ENCODE data around the gene ERN1.

The ERN1 gene

DNA sequence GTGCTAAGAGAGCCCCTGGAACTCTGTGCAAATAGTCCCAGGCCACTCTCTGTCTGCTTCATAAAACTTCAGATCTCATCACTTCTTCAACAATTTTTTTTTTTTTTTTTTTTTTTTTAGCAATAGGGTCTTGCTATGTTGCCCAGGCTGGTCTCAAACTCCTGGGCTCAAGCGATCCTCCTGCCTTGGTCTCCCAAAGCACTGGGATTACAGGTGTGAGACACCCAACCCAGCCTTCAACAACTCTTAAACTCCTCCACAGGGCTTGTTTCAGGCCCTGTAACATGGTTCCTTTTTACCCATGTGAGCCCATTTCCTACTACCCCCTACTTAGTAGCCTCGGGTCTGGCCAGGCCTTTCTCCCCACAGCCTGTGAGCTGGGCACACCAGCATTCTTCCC is 70.2 kb downstream of the ERN1 start:
- DNase-seq: no peak
- Histone ChIP-seq H4K20me1 (ENCODE audit: insufficient read depth, low read length) (no peaks in the 10 kb centered on the region), H3F3A (ENCODE audit: insufficient read depth, low read length) (peaks cover 85% of the 10 kb centered on the region), H3K9me3 (replicated peaks; ENCODE audit: insufficient read depth, low read length) (no peaks in the 10 kb centered on the region), H2AFZ (ENCODE audit: low read length) (no peak overlapping the region), H3K4me3 (ENCODE audit: low read length) (no peak overlapping the region), H3K27ac (ENCODE audit: low read length) (peak overlapping the region; percentile 75), H3K9me2 (replicated peaks; ENCODE audit: insufficient read depth, low read length) (no peaks in the 10 kb centered on the region), H3K36me3 (replicated peaks; ENCODE audit: insufficient read depth, low read length) (peaks cover 29% of the 10 kb centered on the region), H3K79me2 (ENCODE audit: low read length) (peaks cover 90% of the 10 kb centered on the region), H3K4me1 (ENCODE audit: low read length) (peaks cover 89% of the 10 kb centered on the region), H3K27me3 (replicated peaks; ENCODE audit: insufficient read depth, low read length) (no peaks in the 10 kb centered on the region), H3K4me2 (ENCODE audit: low read depth, low read length) (no peak overlapping the region), H3K9ac (ENCODE audit: low read length) (peak overlapping the region; percentile 19; the same call in 1 of the 2 replicates)
- no peak for TF ChIP-seq EZH2phosphoT487 (IDR thresholded peaks at IDR 0.05; ENCODE audit: low read length)
- TF ChIP-seq EZH2 (optimal IDR thresholded peaks at IDR 0.05; ENCODE audit: low read depth, low read length): no peak
- no peak for TF ChIP-seq CTCF (IDR thresholded peaks at IDR 0.05; ENCODE audit: low read length)

GRCh38 chr17:64058621-64059020 is 71.3 kb downstream of the ERN1 start:
- peaks cover 78% of the 10 kb centered on the region for H3K4me1 ChIP-seq (ENCODE audit: low read length)
- no peak overlapping the region for H2AFZ ChIP-seq (ENCODE audit: low read length)
- H3K79me2 ChIP-seq (ENCODE audit: low read length): peaks cover 90% of the 10 kb centered on the region
- no peak overlapping the region for H3K4me2 ChIP-seq (ENCODE audit: low read depth, low read length)
- no peak for DNase-seq
- H3K9me2 ChIP-seq (replicated peaks; ENCODE audit: insufficient read depth, low read length): no peaks in the 10 kb centered on the region
- no peak overlapping the region for H3K4me3 ChIP-seq (ENCODE audit: low read length)
- no peak overlapping the region for H3K9ac ChIP-seq (ENCODE audit: low read length)
- H3K27ac ChIP-seq (ENCODE audit: low read length): peak overlapping the region; percentile 75; the same call in 1 of the 2 replicates
- no peaks in the 10 kb centered on the region for H4K20me1 ChIP-seq (ENCODE audit: insufficient read depth, low read length)
- peaks cover 79% of the 10 kb centered on the region for H3F3A ChIP-seq (ENCODE audit: insufficient read depth, low read length)
- H3K27me3 ChIP-seq (replicated peaks; ENCODE audit: insufficient read depth, low read length): no peaks in the 10 kb centered on the region
- TF ChIP-seq CTCF (IDR thresholded peaks at IDR 0.05; ENCODE audit: low read length) (no peak), EZH2 (optimal IDR thresholded peaks at IDR 0.05; ENCODE audit: low read depth, low read length) (no peak), EZH2phosphoT487 (IDR thresholded peaks at IDR 0.05; ENCODE audit: low read length) (no peak)
- peaks cover 38% of the 10 kb centered on the region for H3K36me3 ChIP-seq (replicated peaks; ENCODE audit: insufficient read depth, low read length)
- H3K9me3 ChIP-seq (replicated peaks; ENCODE audit: insufficient read depth, low read length): no peaks in the 10 kb centered on the region

GRCh38 chr17:64057701-64058263 is 72.2 kb downstream of the ERN1 start:
- H3F3A ChIP-seq (ENCODE audit: insufficient read depth, low read length): peaks cover 71% of the 10 kb centered on the region
- DNase-seq: no peak
- no peaks in the 10 kb centered on the region for H3K27me3 ChIP-seq (replicated peaks; ENCODE audit: insufficient read depth, low read length)
- no peak overlapping the region for H3K9ac ChIP-seq (ENCODE audit: low read length)
- peaks cover 44% of the 10 kb centered on the region for H3K36me3 ChIP-seq (replicated peaks; ENCODE audit: insufficient read depth, low read length)
- H3K4me1 ChIP-seq (ENCODE audit: low read length): peaks cover 70% of the 10 kb centered on the region
- no peak overlapping the region for H2AFZ ChIP-seq (ENCODE audit: low read length)
- peak overlapping the region; percentile 75; the same call in 1 of the 2 replicates for H3K27ac ChIP-seq (ENCODE audit: low read length)
- no peaks in the 10 kb centered on the region for H3K9me2 ChIP-seq (replicated peaks; ENCODE audit: insufficient read depth, low read length)
- H3K9me3 ChIP-seq (replicated peaks; ENCODE audit: insufficient read depth, low read length): no peaks in the 10 kb centered on the region
- H3K79me2 ChIP-seq (ENCODE audit: low read length): peaks cover 90% of the 10 kb centered on the region
- no peak overlapping the region for H3K4me2 ChIP-seq (ENCODE audit: low read depth, low read length)
- no peaks in the 10 kb centered on the region for H4K20me1 ChIP-seq (ENCODE audit: insufficient read depth, low read length)
- H3K4me3 ChIP-seq (ENCODE audit: low read length): no peak overlapping the region
- no peak for TF ChIP-seq CTCF (IDR thresholded peaks at IDR 0.05; ENCODE audit: low read length)
- TF ChIP-seq EZH2 (optimal IDR thresholded peaks at IDR 0.05; ENCODE audit: low read depth, low read length): no peak
- TF ChIP-seq EZH2phosphoT487 (IDR thresholded peaks at IDR 0.05; ENCODE audit: low read length): no peak
